Neural cell (in vitro differentiated cells): ENCODE measurements around the gene ARHGAP45. TPM values are rescaled to one million over a fixed set of nuclear protein-coding genes. Genes with fewer than 3 reads are reported as not detected.

Experiments used
- H2AFZ ChIP-seq: fragments of 200-600, 300-800 bp; sonication (generic), shearing (Covaris generic); 2 replicates; pipeline ENCODE4 v1.6.0; 2014; ENCODE audit warnings: low read depth, mild to moderate bottlenecking, antibody characterized with exemption, low read length, moderate library complexity
- H3F3A ChIP-seq: fragments of 200-600 bp; shearing (Covaris generic); 2 replicates; pipeline ENCODE4 v1.6.1; 2016; ENCODE audit warnings: mild to moderate bottlenecking, moderate library complexity, mixed read lengths, antibody characterized with exemption, low read length; ENCODE audit not compliant: insufficient read depth, poor library complexity, severe bottlenecking
- H3K27ac ChIP-seq: fragments of 200-600, 300-800 bp; sonication (generic), shearing (Covaris generic); 2 replicates; pipeline ENCODE4 v1.5.1; 2014; ENCODE audit warnings: mild to moderate bottlenecking, low read length, moderate library complexity
- H3K27me3 ChIP-seq: fragments of 300-800, 200-600 bp; sonication (generic), shearing (Covaris generic); 2 replicates; pipeline ENCODE4 v1.6.0; 2014; ENCODE audit warnings: mild to moderate bottlenecking, low read depth, low read length, moderate library complexity; ENCODE audit not compliant: insufficient read depth
- H3K36me3 ChIP-seq: fragments of 300-800, 200-600 bp; sonication (generic), shearing (Covaris generic); 2 replicates; pipeline ENCODE4 v1.5.1; 2014; ENCODE audit warnings: mild to moderate bottlenecking, antibody characterized with exemption, low read length, moderate library complexity; ENCODE audit not compliant: insufficient read depth
- H3K4me2 ChIP-seq: fragments of 300-800, 200-600 bp; sonication (generic), shearing (Covaris generic); 2 replicates; pipeline ENCODE4 v1.6.0; 2014; ENCODE audit warnings: mild to moderate bottlenecking, low read length
- H3K4me3 ChIP-seq: fragments of 300-800, 200-600 bp; sonication (generic), shearing (Covaris generic); 2 replicates; pipeline ENCODE4 v1.5.1; 2014; ENCODE audit warnings: mild to moderate bottlenecking, low read length, moderate library complexity
- H3K79me2 ChIP-seq: fragments of 200-600 bp; shearing (Covaris generic); replicated peaks from 2 replicates; pipeline ENCODE4 v1.6.0; 2014; ENCODE audit warnings: mild to moderate bottlenecking, low read length, moderate library complexity; ENCODE audit not compliant: insufficient read depth
- H3K9ac ChIP-seq: fragments of 300-800, 200-600 bp; sonication (generic), shearing (Covaris generic); 2 replicates; pipeline ENCODE4 v1.6.1; 2016; ENCODE audit warnings: mild to moderate bottlenecking, low read length, mixed read lengths
- H3K9me2 ChIP-seq: fragments of 200-600 bp; shearing (Covaris generic); 2 replicates; pipeline ENCODE4 v1.6.1; 2016; ENCODE audit warnings: mild to moderate bottlenecking, low read length, mixed read lengths; ENCODE audit not compliant: insufficient read depth
- H3K9me3 ChIP-seq: fragments of 200-600, 300-800 bp; sonication (generic), shearing (Covaris generic); 2 replicates; pipeline ENCODE4 v1.6.1; 2016; ENCODE audit warnings: mild to moderate bottlenecking, mixed run types, low read length, moderate library complexity, mixed read lengths
- H4K20me1 ChIP-seq: fragments of 200-600 bp; shearing (Covaris generic); 2 replicates; pipeline ENCODE4 v1.6.1; 2016; ENCODE audit warnings: mild to moderate bottlenecking, mixed run types; ENCODE audit not compliant: insufficient read depth
- EP300 ChIP-seq: fragments of 450-650 bp; conservative IDR thresholded peaks from 2 replicates; pipeline ENCODE4 v1.6.1; 2014; ENCODE audit warnings: antibody characterized with exemption, mild to moderate bottlenecking, moderate library complexity; ENCODE audit not compliant: poor library complexity, severe bottlenecking
- EZH2 ChIP-seq: fragments of 200-600, 300-800 bp; shearing (Covaris generic), sonication (generic); IDR thresholded peaks from 2 replicates; pipeline ENCODE4 v1.6.1; 2014; ENCODE audit warnings: antibody characterized with exemption, low read length, borderline replicate concordance, mild to moderate bottlenecking; ENCODE audit not compliant: insufficient read depth, poor library complexity, severe bottlenecking
- MXI1 ChIP-seq: fragments of 450-650 bp; conservative IDR thresholded peaks from 2 replicates; pipeline ENCODE4 v1.6.1; 2014; ENCODE audit warnings: antibody characterized with exemption, mild to moderate bottlenecking; ENCODE audit not compliant: poor library complexity, severe bottlenecking
- POLR2AphosphoS5 ChIP-seq: IDR thresholded peaks from 2 replicates; pipeline ENCODE4 v1.6.1; 2012
- RAD21 ChIP-seq: fragments of 450-650 bp; conservative IDR thresholded peaks from 2 replicates; pipeline ENCODE4 v1.6.1; 2014; ENCODE audit warnings: antibody characterized with exemption, mild to moderate bottlenecking, moderate library complexity
- SMC3 ChIP-seq: fragments of 450-650 bp; conservative IDR thresholded peaks from 2 replicates; pipeline ENCODE4 v1.6.1; 2014; ENCODE audit warnings: antibody characterized with exemption, mild to moderate bottlenecking, moderate library complexity; ENCODE audit not compliant: poor library complexity
- TAF1 ChIP-seq: IDR thresholded peaks from 2 replicates; pipeline ENCODE4 v1.6.1; 2012; ENCODE audit warnings: low read depth
- polyA plus RNA-seq: library from polyadenylated mRNA; depleted of rRNA; stranded (reverse); fragments of >200 nt; gene quantifications from 2 replicates; pipeline ENCODE4 v1.2.3, GENCODE V29; 2014
- TF ChIP-seq, protein P1 (sequence below): fragments of 450-650 bp; IDR thresholded peaks from 2 replicates; pipeline ENCODE4 v1.5.1; 2014; ENCODE audit warnings: antibody characterized with exemption, mild to moderate bottlenecking, moderate library complexity; ENCODE audit not compliant: poor library complexity, severe bottlenecking
- TF ChIP-seq, protein P2 (sequence below): IDR thresholded peaks from 2 replicates; pipeline ENCODE4 v1.6.1; 2012; ENCODE audit warnings: borderline replicate concordance

The ARHGAP45 gene
- polyA plus RNA-seq, 1 donor from 2014 or later = 3.3 TPM

DNA sequence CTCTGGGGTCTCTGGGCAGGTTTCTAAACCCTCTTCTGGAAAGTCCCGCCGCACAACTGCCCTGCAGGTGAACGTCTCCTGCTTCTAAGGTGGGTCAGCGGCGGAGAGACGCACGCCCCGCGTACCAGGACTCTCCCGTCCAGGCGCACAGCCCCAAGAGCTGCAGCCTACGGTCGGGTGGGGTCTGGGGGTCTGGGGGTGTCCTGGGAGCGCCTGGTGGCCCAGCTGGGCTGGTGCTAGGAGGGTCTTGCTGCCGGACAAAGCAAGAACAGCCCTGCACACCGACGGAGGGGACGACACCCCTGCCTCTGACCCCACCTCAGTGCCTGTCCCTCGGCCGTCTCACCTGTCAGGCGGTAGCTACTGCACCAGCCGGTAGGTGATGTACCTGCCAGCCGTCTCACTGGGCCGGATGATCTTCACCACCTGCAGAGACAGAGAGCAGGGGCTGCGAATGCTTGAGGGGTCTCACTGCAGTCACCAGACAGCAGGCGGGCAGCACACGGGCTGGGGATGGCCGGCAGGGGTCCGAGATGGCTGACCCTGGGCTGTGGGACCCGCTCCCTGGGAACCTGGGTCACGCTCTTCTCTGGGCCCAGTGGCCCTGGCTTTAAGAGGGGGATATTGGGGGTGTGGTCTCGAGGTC is 22.3 kb downstream of the ARHGAP45 start:
- Histone ChIP-seq H3K9me3 (no peaks in the 10 kb centered on the region), H3K27me3 (no peaks in the 10 kb centered on the region), H4K20me1 (no peaks in the 10 kb centered on the region), H3K36me3 (no peaks in the 10 kb centered on the region), H3K9ac (no peak overlapping the region), H3K9me2 (no peaks in the 10 kb centered on the region), H2AFZ (no peak overlapping the region), H3F3A (no peaks in the 10 kb centered on the region), H3K27ac (no peak overlapping the region), H3K79me2 (peaks cover 5% of the 10 kb centered on the region), H3K4me3 (no peak overlapping the region), H3K4me2 (no peak overlapping the region)
- no peak for TF ChIP-seq POLR2AphosphoS5
- TF ChIP-seq TAF1 = no peak
- TF ChIP-seq SMC3 = no peak
- TF ChIP-seq, protein P1, sequence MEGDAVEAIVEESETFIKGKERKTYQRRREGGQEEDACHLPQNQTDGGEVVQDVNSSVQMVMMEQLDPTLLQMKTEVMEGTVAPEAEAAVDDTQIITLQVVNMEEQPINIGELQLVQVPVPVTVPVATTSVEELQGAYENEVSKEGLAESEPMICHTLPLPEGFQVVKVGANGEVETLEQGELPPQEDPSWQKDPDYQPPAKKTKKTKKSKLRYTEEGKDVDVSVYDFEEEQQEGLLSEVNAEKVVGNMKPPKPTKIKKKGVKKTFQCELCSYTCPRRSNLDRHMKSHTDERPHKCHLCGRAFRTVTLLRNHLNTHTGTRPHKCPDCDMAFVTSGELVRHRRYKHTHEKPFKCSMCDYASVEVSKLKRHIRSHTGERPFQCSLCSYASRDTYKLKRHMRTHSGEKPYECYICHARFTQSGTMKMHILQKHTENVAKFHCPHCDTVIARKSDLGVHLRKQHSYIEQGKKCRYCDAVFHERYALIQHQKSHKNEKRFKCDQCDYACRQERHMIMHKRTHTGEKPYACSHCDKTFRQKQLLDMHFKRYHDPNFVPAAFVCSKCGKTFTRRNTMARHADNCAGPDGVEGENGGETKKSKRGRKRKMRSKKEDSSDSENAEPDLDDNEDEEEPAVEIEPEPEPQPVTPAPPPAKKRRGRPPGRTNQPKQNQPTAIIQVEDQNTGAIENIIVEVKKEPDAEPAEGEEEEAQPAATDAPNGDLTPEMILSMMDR = no peak
- TF ChIP-seq, protein P2, sequence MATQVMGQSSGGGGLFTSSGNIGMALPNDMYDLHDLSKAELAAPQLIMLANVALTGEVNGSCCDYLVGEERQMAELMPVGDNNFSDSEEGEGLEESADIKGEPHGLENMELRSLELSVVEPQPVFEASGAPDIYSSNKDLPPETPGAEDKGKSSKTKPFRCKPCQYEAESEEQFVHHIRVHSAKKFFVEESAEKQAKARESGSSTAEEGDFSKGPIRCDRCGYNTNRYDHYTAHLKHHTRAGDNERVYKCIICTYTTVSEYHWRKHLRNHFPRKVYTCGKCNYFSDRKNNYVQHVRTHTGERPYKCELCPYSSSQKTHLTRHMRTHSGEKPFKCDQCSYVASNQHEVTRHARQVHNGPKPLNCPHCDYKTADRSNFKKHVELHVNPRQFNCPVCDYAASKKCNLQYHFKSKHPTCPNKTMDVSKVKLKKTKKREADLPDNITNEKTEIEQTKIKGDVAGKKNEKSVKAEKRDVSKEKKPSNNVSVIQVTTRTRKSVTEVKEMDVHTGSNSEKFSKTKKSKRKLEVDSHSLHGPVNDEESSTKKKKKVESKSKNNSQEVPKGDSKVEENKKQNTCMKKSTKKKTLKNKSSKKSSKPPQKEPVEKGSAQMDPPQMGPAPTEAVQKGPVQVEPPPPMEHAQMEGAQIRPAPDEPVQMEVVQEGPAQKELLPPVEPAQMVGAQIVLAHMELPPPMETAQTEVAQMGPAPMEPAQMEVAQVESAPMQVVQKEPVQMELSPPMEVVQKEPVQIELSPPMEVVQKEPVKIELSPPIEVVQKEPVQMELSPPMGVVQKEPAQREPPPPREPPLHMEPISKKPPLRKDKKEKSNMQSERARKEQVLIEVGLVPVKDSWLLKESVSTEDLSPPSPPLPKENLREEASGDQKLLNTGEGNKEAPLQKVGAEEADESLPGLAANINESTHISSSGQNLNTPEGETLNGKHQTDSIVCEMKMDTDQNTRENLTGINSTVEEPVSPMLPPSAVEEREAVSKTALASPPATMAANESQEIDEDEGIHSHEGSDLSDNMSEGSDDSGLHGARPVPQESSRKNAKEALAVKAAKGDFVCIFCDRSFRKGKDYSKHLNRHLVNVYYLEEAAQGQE = no peak
- TF ChIP-seq EP300 = no peak
- no peak for TF ChIP-seq MXI1
- no peak for TF ChIP-seq RAD21
- TF ChIP-seq EZH2 = no peak

DNA sequence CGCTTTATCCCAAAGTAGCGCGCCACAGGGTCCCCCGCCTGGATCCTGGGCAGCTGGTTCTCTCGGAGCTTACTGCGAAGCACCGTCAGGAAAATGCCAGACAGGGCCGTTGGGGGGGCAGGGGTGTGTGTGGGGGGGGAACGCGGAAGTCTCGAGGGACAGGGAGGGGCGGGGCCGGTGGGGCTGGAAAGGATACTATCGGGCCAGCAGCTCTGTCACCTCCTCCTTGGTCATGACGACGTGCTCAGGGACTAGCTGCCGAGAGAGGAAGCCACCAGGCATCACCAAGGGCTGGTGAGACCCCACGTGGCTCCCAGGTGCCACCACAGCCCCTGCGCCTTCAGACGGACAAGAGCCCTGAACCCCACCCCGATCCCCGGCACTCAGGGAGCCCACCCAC is 22.9 kb downstream of the ARHGAP45 start:
- Histone ChIP-seq H3K9me2 (no peaks in the 10 kb centered on the region), H3F3A (no peaks in the 10 kb centered on the region), H3K27me3 (no peaks in the 10 kb centered on the region), H3K9me3 (no peaks in the 10 kb centered on the region), H4K20me1 (peaks cover 3% of the 10 kb centered on the region), H3K27ac (no peak overlapping the region), H3K9ac (no peak overlapping the region), H3K79me2 (peaks cover 12% of the 10 kb centered on the region), H3K4me3 (no peak overlapping the region), H3K4me2 (no peak overlapping the region), H3K36me3 (no peaks in the 10 kb centered on the region), H2AFZ (no peak overlapping the region)
- TF ChIP-seq RAD21 = no peak
- no peak for TF ChIP-seq EP300
- no peak for TF ChIP-seq EZH2
- no peak for TF ChIP-seq POLR2AphosphoS5
- TF ChIP-seq SMC3 = no peak
- TF ChIP-seq, protein P1 = no peak
